HEK293 (cell line): ENCODE data around the gene ARHGAP23.

Source experiments
- CTCF ChIA-PET: fragments of 350-600 bp; formaldehyde crosslinking; extraction: SDS; loops from one replicate; lab custom pipeline; 2021; ENCODE audit warnings: antibody characterized with exemption; lab: Yijun Ruan, JAX
- POLR2A ChIA-PET: fragments of 300-600 bp; formaldehyde crosslinking; extraction: SDS; loops from one replicate; lab custom pipeline; 2020; ENCODE audit warnings: antibody characterized with exemption, inconsistent platforms; lab: Yijun Ruan, JAX
- H3K27ac ChIP-seq: fragments of 200-500 bp; sonication (Bioruptor generic); 2 replicates; pipeline ENCODE4 v1.5.1; 2014; ENCODE audit warnings: low read depth, low read length, control low read depth, inconsistent platforms; ENCODE audit errors: extremely low read depth
- H3K36me3 ChIP-seq, 2 experiments: fragments of 200-500 bp in 1 of 2; sonication (Bioruptor generic) in 1 of 2; 1 replicate in 1 of 2; 2 replicates in 1 of 2; pipeline ENCODE4 v1.5.1; 2014 to 2017; ENCODE audit warnings: inconsistent platforms in 2 of 2, low read length in 2 of 2; ENCODE audit not compliant: control insufficient read depth in 2 of 2, insufficient read depth in 1 of 2
- H3K4me1 ChIP-seq: fragments of 200-500 bp; sonication (Bioruptor generic); 2 replicates; pipeline ENCODE4 v1.5.1; 2014; ENCODE audit warnings: mild to moderate bottlenecking, low read length, inconsistent platforms; ENCODE audit not compliant: control insufficient read depth, insufficient read depth
- H3K4me3 ChIP-seq: 2 replicates; pipeline ENCODE4 v1.5.1; 2011; ENCODE audit warnings: low read depth, mild to moderate bottlenecking, control low read depth, low read length, moderate library complexity
- H3K9me3 ChIP-seq: fragments of 200-500 bp; sonication (Bioruptor generic); 2 replicates; pipeline ENCODE4 v1.5.1; 2014; ENCODE audit warnings: low read depth, low read length, inconsistent platforms; ENCODE audit not compliant: control insufficient read depth, insufficient read depth
- GLIS1 ChIP-seq: fragments of 450-650 bp; formaldehyde crosslinking; IDR thresholded peaks from 2 replicates; pipeline ENCODE4 v1.5.1; 2016; ENCODE audit warnings: missing biosample characterization, missing genetic modification characterization
- HOXD13 ChIP-seq: sonication (generic); formaldehyde crosslinking; IDR thresholded peaks from 2 replicates; pipeline ENCODE4 v1.8.0; 2022; ENCODE audit warnings: missing genetic modification reagents, borderline replicate concordance
- REST ChIP-seq: fragments of 450-650 bp; formaldehyde crosslinking; IDR thresholded peaks from 2 replicates; pipeline ENCODE4 v1.5.1; 2016; ENCODE audit warnings: missing biosample characterization, missing genetic modification characterization
- YY1 ChIP-seq: fragments of 450-650 bp; formaldehyde crosslinking; IDR thresholded peaks from 2 replicates; pipeline ENCODE4 v1.5.1; 2018; ENCODE audit warnings: missing biosample characterization, missing genetic modification characterization
- ZBTB8A ChIP-seq: fragments of 450-650 bp; formaldehyde crosslinking; IDR thresholded peaks from 2 replicates; pipeline ENCODE4 v1.5.1; 2016; ENCODE audit warnings: missing biosample characterization, missing genetic modification characterization
- ZFHX2 ChIP-seq: fragments of 450-650 bp; formaldehyde crosslinking; conservative IDR thresholded peaks from 2 replicates; pipeline ENCODE4 v1.5.1; 2016; ENCODE audit warnings: missing biosample characterization, missing genetic modification characterization
- ZFP69B ChIP-seq: fragments of 450-650 bp; formaldehyde crosslinking; IDR thresholded peaks from 2 replicates; pipeline ENCODE4 v1.5.1; 2016; ENCODE audit warnings: missing biosample characterization, missing genetic modification characterization
- ZNF112 ChIP-seq: fragments of 450-650 bp; formaldehyde crosslinking; IDR thresholded peaks from 2 replicates; pipeline ENCODE4 v1.5.0; 2017; ENCODE audit warnings: missing biosample characterization, missing genetic modification characterization
- ZNF140 ChIP-seq: fragments of 450-650 bp; formaldehyde crosslinking; IDR thresholded peaks from 2 replicates; pipeline ENCODE4 v1.5.1; 2016; ENCODE audit warnings: missing biosample characterization, missing genetic modification characterization
- ZNF174 ChIP-seq: fragments of 450-650 bp; formaldehyde crosslinking; IDR thresholded peaks from 2 replicates; pipeline ENCODE4 v1.5.0; 2017; ENCODE audit warnings: missing biosample characterization, mild to moderate bottlenecking, missing genetic modification characterization
- ZNF274 ChIP-seq, 2 experiments: fragments of 200-500 bp in 1 of 2; fragments of 450-650 bp in 1 of 2; sonication (Bioruptor generic) in 1 of 2; formaldehyde crosslinking in 1 of 2; IDR thresholded peaks; 2 replicates each; pipeline versions ENCODE4 v1.5.1 to v1.6.1; 2014 to 2016; ENCODE audit warnings: borderline replicate concordance in 1 of 2, inconsistent platforms in 1 of 2, low read length in 1 of 2, missing biosample characterization in 1 of 2, missing genetic modification characterization in 1 of 2
- ZNF292 ChIP-seq: fragments of 450-650 bp; formaldehyde crosslinking; IDR thresholded peaks from 2 replicates; pipeline ENCODE4 v1.5.1; 2016; ENCODE audit warnings: low read depth, missing biosample characterization, missing genetic modification characterization, borderline replicate concordance
- ZNF433 ChIP-seq: fragments of 450-650 bp; formaldehyde crosslinking; IDR thresholded peaks from 2 replicates; pipeline ENCODE4 v1.5.1; 2016; ENCODE audit warnings: missing biosample characterization, missing genetic modification characterization, low read depth
- ZNF548 ChIP-seq: fragments of 450-650 bp; formaldehyde crosslinking; IDR thresholded peaks from 2 replicates; pipeline ENCODE4 v1.5.1; 2016; ENCODE audit warnings: missing biosample characterization, missing genetic modification characterization
- ZNF645 ChIP-seq: fragments of 450-650 bp; formaldehyde crosslinking; IDR thresholded peaks from 2 replicates; pipeline ENCODE4; 2016; ENCODE audit warnings: missing biosample characterization, missing genetic modification characterization
- ZNF654 ChIP-seq: fragments of 450-650 bp; formaldehyde crosslinking; IDR thresholded peaks from 2 replicates; pipeline ENCODE4 v1.5.1; 2016; ENCODE audit warnings: low read depth, missing biosample characterization, missing genetic modification characterization
- ZNF677 ChIP-seq: fragments of 450-650 bp; IDR thresholded peaks from 2 replicates; pipeline ENCODE4 v1.5.0; 2018; ENCODE audit warnings: missing biosample characterization, mild to moderate bottlenecking, missing genetic modification characterization, moderate library complexity
- ZNF701 ChIP-seq: fragments of 450-650 bp; formaldehyde crosslinking; IDR thresholded peaks from 2 replicates; pipeline ENCODE4 v1.5.1; 2016; ENCODE audit warnings: missing biosample characterization, missing genetic modification characterization
- TF ChIP-seq, protein P1 (sequence below): fragments of 450-650 bp; formaldehyde crosslinking; IDR thresholded peaks from 2 replicates; pipeline ENCODE4 v1.5.1; 2016; ENCODE audit warnings: missing biosample characterization, missing genetic modification characterization
- TF ChIP-seq, protein P2 (sequence below): fragments of 450-650 bp; formaldehyde crosslinking; IDR thresholded peaks from 2 replicates; pipeline ENCODE4 v1.5.1; 2017; ENCODE audit warnings: missing biosample characterization, missing genetic modification characterization

ARHGAP23 gene

DNA sequence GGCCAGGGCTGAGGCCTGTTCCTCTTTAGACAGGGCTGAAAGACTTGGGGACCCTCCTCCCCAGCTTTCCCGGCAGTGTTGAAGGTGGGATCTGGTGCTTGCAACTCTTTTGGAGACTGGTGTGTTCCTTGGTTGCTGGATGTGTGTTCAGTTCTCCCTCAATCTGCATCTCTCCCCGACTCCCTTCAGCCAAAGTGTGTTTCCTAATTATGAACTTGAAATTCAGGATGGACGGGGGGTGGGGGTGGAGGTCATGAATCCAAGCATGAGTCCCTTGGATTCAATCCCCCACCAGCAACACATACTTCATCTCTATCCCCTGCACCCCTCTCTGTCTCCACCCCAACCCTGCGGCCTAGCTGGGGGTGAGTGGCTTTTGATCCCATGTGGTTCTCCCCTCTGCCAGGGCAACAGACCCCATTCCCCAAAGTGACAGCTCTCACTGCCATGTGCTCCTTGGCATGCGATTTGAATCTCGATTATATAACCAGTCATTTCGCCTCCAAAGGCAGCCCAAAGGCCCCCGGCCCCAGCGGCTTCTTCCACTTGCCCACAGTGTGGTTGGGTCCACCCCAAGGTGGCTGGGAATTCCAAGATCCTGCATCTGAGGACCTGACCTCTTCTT lies 1.3 kb downstream of the ARHGAP23 start:
- ChIA-PET POLR2A (no interaction called here), CTCF (interaction anchor here (0.6 to 3.5 kb wide), 8 partner anchors 10 to 185 kb away, joined by 3 to 14 read pairs (median 3); no protein-coding TSS in a partner anchor)
- H3K36me3 ChIP-seq: no peaks in the 10 kb centered on the region
- H3K27ac ChIP-seq: no peak overlapping the region
- no peaks in the 10 kb centered on the region for H3K9me3 ChIP-seq
- H3K4me1 ChIP-seq: peaks cover 3% of the 10 kb centered on the region
- TF ChIP-seq, protein P1, sequence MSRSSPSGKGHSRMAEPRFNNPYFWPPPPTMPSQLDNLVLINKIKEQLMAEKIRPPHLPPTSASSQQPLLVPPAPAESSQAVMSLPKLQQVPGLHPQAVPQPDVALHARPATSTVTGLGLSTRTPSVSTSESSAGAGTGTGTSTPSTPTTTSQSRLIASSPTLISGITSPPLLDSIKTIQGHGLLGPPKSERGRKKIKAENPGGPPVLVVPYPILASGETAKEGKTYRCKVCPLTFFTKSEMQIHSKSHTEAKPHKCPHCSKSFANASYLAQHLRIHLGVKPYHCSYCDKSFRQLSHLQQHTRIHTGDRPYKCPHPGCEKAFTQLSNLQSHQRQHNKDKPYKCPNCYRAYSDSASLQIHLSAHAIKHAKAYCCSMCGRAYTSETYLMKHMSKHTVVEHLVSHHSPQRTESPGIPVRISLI (tag by site-specific recombination): no peak
- TF ChIP-seq ZNF677 (no peak), GLIS1 (tag by site-specific recombination) (no peak), ZNF274 (IDR thresholded peaks at IDR 0.05; ENCODE audit: low read length) (no peak), ZNF274 (tag by site-specific recombination; IDR thresholded peaks at IDR 0.05; ENCODE audit: borderline replicate concordance) (no peak), YY1 (tag by site-specific recombination) (no peak), REST (tag by site-specific recombination) (no peak), ZNF548 (tag by site-specific recombination) (no peak), ZBTB8A (tag by site-specific recombination) (no peak), ZNF140 (no peak), ZNF645 (tag by site-specific recombination) (no peak), ZNF654 (tag by site-specific recombination) (no peak), ZNF112 (no peak), ZNF433 (no peak), ZNF701 (tag by site-specific recombination) (no peak), HOXD13 (no peak), ZNF292 (tag by site-specific recombination) (no peak), ZNF174 (tag by site-specific recombination) (no peak), ZFP69B (no peak)
- TF ChIP-seq, all 188 proteins: peak for 0
- no peak overlapping the region for H3K4me3 ChIP-seq

DNA sequence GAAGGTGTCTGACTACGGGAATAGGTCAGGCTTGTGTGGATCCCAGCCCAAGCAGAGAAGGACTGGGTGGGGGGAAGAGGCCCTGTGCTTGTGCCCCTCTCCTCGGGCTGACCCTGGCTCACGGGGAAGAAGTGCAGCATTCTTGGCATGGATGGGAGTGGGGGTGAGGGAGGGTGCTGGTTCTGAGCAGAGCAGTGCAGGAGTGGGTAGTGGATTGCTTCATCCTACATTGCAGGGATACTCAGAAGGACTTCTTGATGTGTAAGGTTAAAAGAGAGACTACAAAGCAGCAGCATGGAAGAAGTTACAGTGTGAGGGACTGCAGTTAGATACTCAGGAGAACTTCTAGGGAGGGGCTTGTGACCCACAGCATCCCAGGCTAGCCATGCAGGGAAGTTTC lies 2.1 kb downstream of the ARHGAP23 start:
- POLR2A ChIA-PET: no interaction called here

More for the DNA sequence above, 2.1 kb downstream of the ARHGAP23 start:
- CTCF ChIA-PET: interaction anchor here (0.6 to 3.5 kb wide), 8 partner anchors 9 to 233 kb away, joined by 3 to 14 read pairs (median 4); no protein-coding TSS in a partner anchor
- peak; percentile 31; the same call in 1 of the 2 replicates for TF ChIP-seq ZFHX2 (tag by site-specific recombination)
- TF ChIP-seq, protein P2, sequence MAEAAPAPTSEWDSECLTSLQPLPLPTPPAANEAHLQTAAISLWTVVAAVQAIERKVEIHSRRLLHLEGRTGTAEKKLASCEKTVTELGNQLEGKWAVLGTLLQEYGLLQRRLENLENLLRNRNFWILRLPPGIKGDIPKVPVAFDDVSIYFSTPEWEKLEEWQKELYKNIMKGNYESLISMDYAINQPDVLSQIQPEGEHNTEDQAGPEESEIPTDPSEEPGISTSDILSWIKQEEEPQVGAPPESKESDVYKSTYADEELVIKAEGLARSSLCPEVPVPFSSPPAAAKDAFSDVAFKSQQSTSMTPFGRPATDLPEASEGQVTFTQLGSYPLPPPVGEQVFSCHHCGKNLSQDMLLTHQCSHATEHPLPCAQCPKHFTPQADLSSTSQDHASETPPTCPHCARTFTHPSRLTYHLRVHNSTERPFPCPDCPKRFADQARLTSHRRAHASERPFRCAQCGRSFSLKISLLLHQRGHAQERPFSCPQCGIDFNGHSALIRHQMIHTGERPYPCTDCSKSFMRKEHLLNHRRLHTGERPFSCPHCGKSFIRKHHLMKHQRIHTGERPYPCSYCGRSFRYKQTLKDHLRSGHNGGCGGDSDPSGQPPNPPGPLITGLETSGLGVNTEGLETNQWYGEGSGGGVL (tag by site-specific recombination): peak; percentile 17; the same call in 1 of the 2 replicates
- TF ChIP-seq ZNF274 (IDR thresholded peaks at IDR 0.05; ENCODE audit: low read length): no peak
- no peak for TF ChIP-seq ZNF274 (tag by site-specific recombination; IDR thresholded peaks at IDR 0.05; ENCODE audit: borderline replicate concordance)
- H3K27ac ChIP-seq: no peak overlapping the region
- no peaks in the 10 kb centered on the region for H3K9me3 ChIP-seq
- peaks cover 3% of the 10 kb centered on the region for H3K4me1 ChIP-seq
- H3K4me3 ChIP-seq: no peak overlapping the region
- no peaks in the 10 kb centered on the region for H3K36me3 ChIP-seq
